DMS53 treated with DMSO at 0.1 percent for 48 hours (cell line): ENCODE measurements around the gene RPS6KL1.

Experiments used
- DNase-seq: peaks from one replicate; lab custom pipeline; 2025; ENCODE audit not compliant: unreplicated experiment; lab: John Stamatoyannopoulos, UW

RPS6KL1 gene

GRCh38 chr14:74890262-74890661 is 32.8 kb downstream of the RPS6KL1 start:
- DNase-seq, result no peak

- no peak for DNase-seq
Measured at GRCh38 chr14:74888164-74889158, 34.6 kb downstream of the RPS6KL1 start.

GRCh38 chr14:74886001-74886400 is 37.1 kb downstream of the RPS6KL1 start:
- no peak for DNase-seq

GRCh38 chr14:74882103-74882920 is 40.7 kb downstream of the RPS6KL1 start:
- DNase-seq, result no peak

GRCh38 chr14:74881431-74882102 is 41.5 kb downstream of the RPS6KL1 start, which contains the start of gene DLST:
Gene DLST, plus strand, starts transcription at chr14:74881916. Its CDS starts 38 bp downstream, at chr14:74881954.
- DNase-seq, result peak; percentile 66

GRCh38 chr14:74879427-74880182 is 43.5 kb downstream of the RPS6KL1 start:
- DNase-seq, result peak; percentile 12

GRCh38 chr14:74875941-74876913 is 46.8 kb downstream of the RPS6KL1 start, which contains the start of gene PROX2:
Gene PROX2, minus strand, starts transcription at chr14:74876145. Its CDS starts 12,311 bp downstream, at chr14:74863834.
- DNase-seq, result no peak

- DNase-seq, result no peak
Measured at GRCh38 chr14:74875204-74875603, 47.9 kb downstream of the RPS6KL1 start.

- DNase-seq, result no peak
Measured at GRCh38 chr14:74871819-74872218, 51.2 kb downstream of the RPS6KL1 start.

GRCh38 chr14:74868739-74869138 is 54.3 kb downstream of the RPS6KL1 start:
- DNase-seq, result no peak

GRCh38 chr14:74867673-74868072 is 55.4 kb downstream of the RPS6KL1 start:
- DNase-seq, result no peak

- DNase-seq, result no peak
Measured at GRCh38 chr14:74866708-74867389, 56.2 kb downstream of the RPS6KL1 start.

GRCh38 chr14:74865156-74865555 is 57.9 kb downstream of the RPS6KL1 start:
- DNase-seq, result no peak

GRCh38 chr14:74864198-74864597 is 58.9 kb downstream of the RPS6KL1 start:
- DNase-seq, result no peak

- DNase-seq, result no peak
Measured at GRCh38 chr14:74863274-74863673, 59.8 kb downstream of the RPS6KL1 start.

- DNase-seq, result no peak
Measured at GRCh38 chr14:74861734-74862090, 61.3 kb downstream of the RPS6KL1 start.

GRCh38 chr14:74860899-74861733 is 61.9 kb downstream of the RPS6KL1 start:
- DNase-seq, result peak; percentile 50
